ENCODE data around the gene FAM177B.

The FAM177B gene

GRCh38 chr1:222788402-222789156 is 51.6 kb downstream of the FAM177B start:
- POLR2A ChIA-PET, result no interaction called here

GRCh38 chr1:222790115-222790514 is 53.1 kb downstream of the FAM177B start:
- ChIA-PET POLR2A (no interaction called here), CTCF (no interaction called here)
- no peak for TF ChIP-seq L3MBTL2 (conservative IDR thresholded peaks at IDR 0.05)
- TF ChIP-seq FOXM1 (IDR thresholded peaks at IDR 0.05; ENCODE audit: borderline replicate concordance), result no peak
- TF ChIP-seq ELF4 (IDR thresholded peaks at IDR 0.05), result no peak
- no peak for TF ChIP-seq FOXA1 (IDR thresholded peaks at IDR 0.05)
- no peak for TF ChIP-seq SP1 (IDR thresholded peaks at IDR 0.05)
- no peak for TF ChIP-seq NFRKB (IDR thresholded peaks at IDR 0.05)
- no peak for DNase-seq (ENCODE audit: extremely low spot score)

More at GRCh38 chr1:222788402-222789156, 51.6 kb downstream of the FAM177B start:
- no peak for TF ChIP-seq SUZ12 (IDR thresholded peaks at IDR 0.05)
- no peak for TF ChIP-seq CTBP1 (IDR thresholded peaks at IDR 0.05; ENCODE audit: borderline replicate concordance)
- TF ChIP-seq ELF4 (IDR thresholded peaks at IDR 0.05), result no peak
- TF ChIP-seq BHLHE40 (IDR thresholded peaks at IDR 0.05; ENCODE audit: borderline replicate concordance), result no peak
- TF ChIP-seq TARDBP (IDR thresholded peaks at IDR 0.05), result no peak
- no peak for TF ChIP-seq FOXA1 (IDR thresholded peaks at IDR 0.05)
- no peak for TF ChIP-seq NFRKB (IDR thresholded peaks at IDR 0.05)
- no peak for TF ChIP-seq FOXM1 (IDR thresholded peaks at IDR 0.05; ENCODE audit: borderline replicate concordance)
- no peak for TF ChIP-seq ARNT (IDR thresholded peaks at IDR 0.05)
- no peak for DNase-seq (ENCODE audit: extremely low spot score)
- CTCF ChIA-PET, result interaction anchor here (0.6 to 2.2 kb wide), 3 partner anchors 9 to 335 kb away, joined by 3 to 7 read pairs (median 5); no protein-coding TSS in a partner anchor

GRCh38 chr1:222790520-222790919 is 53.5 kb downstream of the FAM177B start:
- DNase-seq (ENCODE audit: extremely low spot score), result no peak
- TF ChIP-seq FOXM1 (IDR thresholded peaks at IDR 0.05; ENCODE audit: borderline replicate concordance), result no peak
- no peak for TF ChIP-seq PKNOX1 (IDR thresholded peaks at IDR 0.05)
- TF ChIP-seq TARDBP (IDR thresholded peaks at IDR 0.05), result no peak
- no peak for TF ChIP-seq ARNT (IDR thresholded peaks at IDR 0.05)
- no peak for TF ChIP-seq HDGF (IDR thresholded peaks at IDR 0.05; ENCODE audit: borderline replicate concordance)
- TF ChIP-seq SUZ12 (IDR thresholded peaks at IDR 0.05), result no peak
- TF ChIP-seq LEF1 (IDR thresholded peaks at IDR 0.05; ENCODE audit: borderline replicate concordance), result no peak
- no peak for TF ChIP-seq CTBP1 (IDR thresholded peaks at IDR 0.05; ENCODE audit: borderline replicate concordance)
- TF ChIP-seq NFRKB (IDR thresholded peaks at IDR 0.05), result no peak
- CTCF ChIA-PET, result interaction anchor here (1.5 kb wide), 1 partner anchor 334 kb away, joined by 5 read pairs; no protein-coding TSS in a partner anchor
- POLR2A ChIA-PET, result no interaction called here

- TF ChIP-seq TARDBP (IDR thresholded peaks at IDR 0.05), result no peak
- no peak for TF ChIP-seq FOXK2 (IDR thresholded peaks at IDR 0.05)
- TF ChIP-seq NFRKB (IDR thresholded peaks at IDR 0.05), result no peak
- TF ChIP-seq ZNF384 (IDR thresholded peaks at IDR 0.05), result no peak
- no peak for TF ChIP-seq SUZ12 (IDR thresholded peaks at IDR 0.05)
- TF ChIP-seq PKNOX1 (IDR thresholded peaks at IDR 0.05), result no peak
- no peak for TF ChIP-seq HDGF (IDR thresholded peaks at IDR 0.05; ENCODE audit: borderline replicate concordance)
- no peak for TF ChIP-seq ELF4 (IDR thresholded peaks at IDR 0.05)
- TF ChIP-seq SP1 (IDR thresholded peaks at IDR 0.05), result no peak
- TF ChIP-seq FOXA1 (IDR thresholded peaks at IDR 0.05), result no peak
- TF ChIP-seq L3MBTL2 (conservative IDR thresholded peaks at IDR 0.05), result no peak
- no peak for TF ChIP-seq BHLHE40 (IDR thresholded peaks at IDR 0.05; ENCODE audit: borderline replicate concordance)
- no peak for TF ChIP-seq CTBP1 (IDR thresholded peaks at IDR 0.05; ENCODE audit: borderline replicate concordance)
- no peak for TF ChIP-seq LEF1 (IDR thresholded peaks at IDR 0.05; ENCODE audit: borderline replicate concordance)
- TF ChIP-seq ARNT (IDR thresholded peaks at IDR 0.05), result no peak
- TF ChIP-seq FOXM1 (IDR thresholded peaks at IDR 0.05; ENCODE audit: borderline replicate concordance), result no peak
- no peak for DNase-seq (ENCODE audit: extremely low spot score)
- POLR2A ChIA-PET, result no interaction called here
- CTCF ChIA-PET, result interaction anchor here (0.6 to 1.5 kb wide), 2 partner anchors 333 to 1001 kb away, joined by 3 to 5 read pairs; no protein-coding TSS in a partner anchor
Observed at GRCh38 chr1:222791006-222791710, 54.2 kb downstream of the FAM177B start.

- peak; percentile 45 for DNase-seq (ENCODE audit: extremely low spot score)
- CTCF ChIA-PET, result interaction anchor here (1.2 to 1.3 kb wide), 3 partner anchors 297 to 341 kb away, joined by 3 to 7 read pairs (median 6); no protein-coding TSS in a partner anchor
- POLR2A ChIA-PET, result no interaction called here
- TF ChIP-seq NFRKB (IDR thresholded peaks at IDR 0.05) (no peak), ZNF384 (IDR thresholded peaks at IDR 0.05) (0 out of 2 replicates have a peak, but pooled peaks have one; percentile 18)
Observed at GRCh38 chr1:222792744-222793143, 55.7 kb downstream of the FAM177B start.

GRCh38 chr1:222794656-222795474 is 57.9 kb downstream of the FAM177B start:
- TF ChIP-seq ZNF384 (IDR thresholded peaks at IDR 0.05) (no peak), SP1 (IDR thresholded peaks at IDR 0.05) (no peak), FOXM1 (IDR thresholded peaks at IDR 0.05; ENCODE audit: borderline replicate concordance) (no peak), L3MBTL2 (conservative IDR thresholded peaks at IDR 0.05) (no peak), PKNOX1 (IDR thresholded peaks at IDR 0.05) (no peak), CTBP1 (IDR thresholded peaks at IDR 0.05; ENCODE audit: borderline replicate concordance) (no peak), ARNT (IDR thresholded peaks at IDR 0.05) (no peak), LEF1 (IDR thresholded peaks at IDR 0.05; ENCODE audit: borderline replicate concordance) (no peak), ELF4 (IDR thresholded peaks at IDR 0.05) (no peak), BHLHE40 (IDR thresholded peaks at IDR 0.05; ENCODE audit: borderline replicate concordance) (no peak), FOXK2 (IDR thresholded peaks at IDR 0.05) (no peak), SUZ12 (IDR thresholded peaks at IDR 0.05) (no peak)
- ChIA-PET CTCF (interaction anchor here (0.9 to 2.5 kb wide), 2 partner anchors 29 to 295 kb away, joined by 5 to 14 read pairs; no protein-coding TSS in a partner anchor), POLR2A (no interaction called here)
- no peak for DNase-seq (ENCODE audit: extremely low spot score)

All from HEK293T (cell line).